K562 (cell line): ENCODE results near the gene IKBKE. TPM values are rescaled to one million over a fixed set of nuclear protein-coding genes. Genes with fewer than 3 reads are reported as not detected.

Experiments used
- BHLHE40 ChIP-seq: IDR thresholded peaks from 2 replicates; pipeline ENCODE4 v1.6.1; 2011; ENCODE audit warnings: low read length, improper control_type of control experiment
- BRD4 ChIP-seq: fragments of 200-600 bp; sonication (generic); IDR thresholded peaks from 2 replicates; pipeline ENCODE4 v1.6.1; 2017; ENCODE audit warnings: inconsistent platforms
- CTBP1 ChIP-seq: fragments of 450-650 bp; IDR thresholded peaks from 2 replicates; pipeline ENCODE4 v1.6.1; 2016; ENCODE audit warnings: borderline replicate concordance
- FOXA3 ChIP-seq, 2 experiments: fragments of 450-650 bp in 1 of 2; sonication (generic) in 1 of 2; formaldehyde crosslinking; IDR thresholded peaks in 1 of 2; conservative IDR thresholded peaks in 1 of 2; 2 replicates each; pipeline versions ENCODE4 v1.4.0 to v1.8.0; 2020 to 2022; ENCODE audit warnings: mild to moderate bottlenecking in 2 of 2, missing genetic modification reagents in 1 of 2
- FOXJ3 ChIP-seq: sonication (generic); formaldehyde crosslinking; IDR thresholded peaks from 2 replicates; pipeline ENCODE4 v1.4.0; 2020; ENCODE audit warnings: mild to moderate bottlenecking, missing genetic modification reagents
- LEF1 ChIP-seq: fragments of 450-650 bp; IDR thresholded peaks from 2 replicates; pipeline ENCODE4 v1.6.1; 2016; ENCODE audit warnings: mild to moderate bottlenecking
- NR2C2 ChIP-seq, 2 experiments: fragments of 200-800 bp in 1 of 2; sonication (Bioruptor generic) in 1 of 2; sonication (generic) in 1 of 2; formaldehyde crosslinking in 1 of 2; IDR thresholded peaks; 2 replicates each; pipeline versions ENCODE4 v1.6.1 to v1.8.0; 2016 to 2022; ENCODE audit warnings: mild to moderate bottlenecking in 1 of 2, missing compliant biosample characterization in 1 of 2, missing genetic modification characterization in 1 of 2, missing genetic modification reagents in 1 of 2
- PBX2 ChIP-seq, 2 experiments: IDR thresholded peaks in 1 of 2; conservative IDR thresholded peaks in 1 of 2; 2 replicates each; pipeline ENCODE4 v1.6.1; 2016; ENCODE audit warnings: low read depth in 2 of 2, mild to moderate bottlenecking in 1 of 2, missing compliant biosample characterization in 1 of 2, missing genetic modification characterization in 1 of 2, moderate library complexity in 1 of 2
- TCF3 ChIP-seq: sonication (generic); formaldehyde crosslinking; IDR thresholded peaks from 2 replicates; pipeline ENCODE4 v1.4.0; 2020; ENCODE audit warnings: mild to moderate bottlenecking, missing genetic modification reagents
- VEZF1 ChIP-seq: fragments of 200-800 bp; sonication (Bioruptor generic); IDR thresholded peaks from 2 replicates; pipeline ENCODE4 v1.6.1; 2017; ENCODE audit warnings: missing genetic modification characterization, missing compliant biosample characterization
- ZNF184 ChIP-seq: sonication (generic); formaldehyde crosslinking; IDR thresholded peaks from 2 replicates; pipeline ENCODE4 v1.5.0; 2020; ENCODE audit warnings: missing genetic modification reagents
- ZNF384 ChIP-seq: IDR thresholded peaks from 2 replicates; pipeline ENCODE4 v1.6.1; 2012; ENCODE audit warnings: low read depth, low read length, improper control_type of control experiment
- polyA plus RNA-seq, 8 experiments: library from polyadenylated mRNA; depleted of rRNA in 4 of 8; stranded (reverse) in 5 of 8; unstranded in 3 of 8; fragments of >200 nt; fragmentation: Nextera tagmentation in 2 of 8; fragmentation: Illumina TruSeq in 1 of 8; extraction: Ambion mirVana in 2 of 8; extraction: Trizol in 1 of 8; gene quantifications; 2 replicates each; pipeline versions ENCODE4 v1.2.1 to v1.2.3, GENCODE V29; 2011 to 2014; ENCODE audit warnings: inconsistent platforms in 1 of 8, missing spikeins in 1 of 8
- total RNA-seq, 7 experiments: library from RNA; depleted of rRNA in 6 of 7; stranded (reverse); fragments of >200 nt in 6 of 7; fragmentation: Illumina TruSeq in 2 of 7; extraction: Trizol in 2 of 7; gene quantifications; 2 replicates each; pipeline versions ENCODE4 v1.2.1 to v1.2.3, GENCODE V29; 2011 to 2021; ENCODE audit warnings: low replicate concordance in 1 of 7

Gene IKBKE
- total and polyA plus RNA-seq, 9 of the 15 experiments (the other 6 are each of a cell fraction or from before 2014, with no cell fraction given) = 2.3 to 9.0 (median 4.8) TPM

- TF ChIP-seq VEZF1 (CRISPR knock-in tag) = 0 out of 2 replicates have a peak, but pooled peaks have one; percentile 32
- peak; percentile 56 for TF ChIP-seq BHLHE40
- TF ChIP-seq FOXA3 (CRISPR knock-in tag; conservative IDR thresholded peaks at IDR 0.05 in 1 of 2, IDR thresholded peaks at IDR 0.05 in 1 of 2) = peak; percentile 88 to 99
- TF ChIP-seq BRD4 = no peak
- TF ChIP-seq PBX2 (CRISPR knock-in tag; IDR thresholded peaks at IDR 0.05; ENCODE audit: low read depth) = no peak
- peak; percentile 62; the same call in 1 of the 2 replicates for TF ChIP-seq PBX2 (tag; conservative IDR thresholded peaks at IDR 0.05; ENCODE audit: low read depth)
- no peak for TF ChIP-seq ZNF184
- peak; percentile 37; the same call in 1 of the 2 replicates for TF ChIP-seq CTBP1
- TF ChIP-seq LEF1 = no peak; the same call in 1 of the 2 replicates
- peak; percentile 27; the same call in 1 of the 2 replicates for TF ChIP-seq TCF3 (CRISPR knock-in tag)
- TF ChIP-seq FOXJ3 = no peak
- peak; percentile 48; the same call in 1 of the 2 replicates for TF ChIP-seq ZNF384
- no peak for TF ChIP-seq NR2C2 (CRISPR knock-in tag; IDR thresholded peaks at IDR 0.05)
- TF ChIP-seq NR2C2 (tag; IDR thresholded peaks at IDR 0.05) = peak; percentile 54; the same call in 1 of the 2 replicates
These were observed 24.8 kb downstream of the IKBKE start (continued) for GRCh38 chr1:206495011-206495461.
